Measurements from ENCODE around the gene ENC1. TPM values are rescaled to one million over a fixed set of nuclear protein-coding genes. Genes with fewer than 3 reads are reported as not detected.

Gene ENC1
- total RNA-seq, 1 donor from 2014 or later: 135 TPM

DNA sequence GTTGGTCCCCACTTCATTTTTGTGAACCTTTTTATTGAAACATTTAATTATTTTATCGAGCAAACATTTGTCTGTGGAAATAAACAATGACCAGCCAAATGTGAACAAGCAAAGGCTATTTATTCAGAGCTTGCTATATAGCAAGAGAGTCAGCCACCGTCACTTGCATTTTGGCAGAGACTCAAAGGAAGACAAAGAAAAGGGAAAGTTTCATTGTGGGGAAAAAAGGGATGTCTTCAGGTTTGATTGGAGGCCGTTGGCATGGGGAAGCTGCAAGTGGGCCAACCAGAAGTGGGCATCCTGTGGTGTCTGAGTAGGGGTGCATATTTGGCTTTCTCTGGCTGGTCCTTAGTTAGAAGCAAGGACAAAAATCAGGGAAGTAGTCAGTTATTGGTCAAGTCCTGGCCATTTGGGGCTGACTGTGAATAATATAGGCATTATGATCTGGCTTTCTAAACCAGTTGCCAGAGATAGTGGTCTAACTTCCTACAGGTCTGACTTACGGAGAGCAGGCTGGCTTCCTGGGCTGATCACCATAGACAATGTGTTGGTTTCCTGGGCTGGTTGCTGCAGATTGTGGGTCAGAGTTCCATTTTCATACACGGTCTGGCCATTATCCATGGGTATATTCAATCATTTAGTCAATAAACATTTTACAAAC is 16.6 kb downstream of the ENC1 start:
- no peaks in the 10 kb centered on the region for H3K27me3 Mint-ChIP-seq (ENCODE audit: low read depth)
- H3K9me3 Mint-ChIP-seq: peaks cover 9% of the 10 kb centered on the region
- DNase-seq (ENCODE audit: low read depth, low spot score): no peak
- H3K27ac Mint-ChIP-seq (ENCODE audit: unreplicated experiment): peak overlapping the region; percentile 93
- peak overlapping the region; percentile 64 for H3K4me3 Mint-ChIP-seq
- H3K4me1 Mint-ChIP-seq: peaks cover 91% of the 10 kb centered on the region
- TF ChIP-seq, protein P1, sequence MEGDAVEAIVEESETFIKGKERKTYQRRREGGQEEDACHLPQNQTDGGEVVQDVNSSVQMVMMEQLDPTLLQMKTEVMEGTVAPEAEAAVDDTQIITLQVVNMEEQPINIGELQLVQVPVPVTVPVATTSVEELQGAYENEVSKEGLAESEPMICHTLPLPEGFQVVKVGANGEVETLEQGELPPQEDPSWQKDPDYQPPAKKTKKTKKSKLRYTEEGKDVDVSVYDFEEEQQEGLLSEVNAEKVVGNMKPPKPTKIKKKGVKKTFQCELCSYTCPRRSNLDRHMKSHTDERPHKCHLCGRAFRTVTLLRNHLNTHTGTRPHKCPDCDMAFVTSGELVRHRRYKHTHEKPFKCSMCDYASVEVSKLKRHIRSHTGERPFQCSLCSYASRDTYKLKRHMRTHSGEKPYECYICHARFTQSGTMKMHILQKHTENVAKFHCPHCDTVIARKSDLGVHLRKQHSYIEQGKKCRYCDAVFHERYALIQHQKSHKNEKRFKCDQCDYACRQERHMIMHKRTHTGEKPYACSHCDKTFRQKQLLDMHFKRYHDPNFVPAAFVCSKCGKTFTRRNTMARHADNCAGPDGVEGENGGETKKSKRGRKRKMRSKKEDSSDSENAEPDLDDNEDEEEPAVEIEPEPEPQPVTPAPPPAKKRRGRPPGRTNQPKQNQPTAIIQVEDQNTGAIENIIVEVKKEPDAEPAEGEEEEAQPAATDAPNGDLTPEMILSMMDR (conservative IDR thresholded peaks at IDR 0.05): no peak
- H3K36me3 Mint-ChIP-seq (ENCODE audit: low read depth): peaks cover 18% of the 10 kb centered on the region

DNA sequence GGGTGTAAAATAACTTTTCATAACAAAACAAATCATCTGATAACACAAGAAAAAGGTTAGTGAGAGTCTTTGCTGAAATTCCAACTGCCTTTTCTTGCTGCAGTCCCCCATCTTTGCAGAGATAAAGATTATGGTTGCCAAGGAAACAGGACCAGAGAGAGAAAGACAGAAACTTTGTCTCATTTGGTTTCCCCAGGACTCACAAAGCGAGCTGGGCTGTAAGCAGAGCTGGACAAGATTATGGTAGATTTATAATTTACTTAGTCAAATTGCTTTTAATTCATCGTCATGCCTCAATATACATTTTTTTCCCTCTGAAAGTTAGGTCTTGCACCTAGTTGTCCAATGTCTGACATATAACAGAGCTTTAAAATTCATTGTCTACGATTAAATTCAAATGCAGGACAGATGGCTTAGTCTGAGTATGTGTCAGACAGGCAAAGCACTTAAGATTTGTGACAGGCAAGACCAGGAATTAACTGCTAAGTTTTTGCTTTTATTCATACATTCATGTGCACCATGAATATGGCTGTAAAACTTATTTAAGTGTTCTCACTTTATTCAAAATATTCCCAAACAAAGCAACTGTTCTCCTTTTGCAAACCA is 17.4 kb downstream of the ENC1 start:
- Mint-ChIP-seq H3K27me3 (ENCODE audit: low read depth) (no peaks in the 10 kb centered on the region), H3K4me3 (peak overlapping the region; percentile 43), H3K4me1 (peaks cover 88% of the 10 kb centered on the region), H3K36me3 (ENCODE audit: low read depth) (peaks cover 18% of the 10 kb centered on the region), H3K27ac (ENCODE audit: unreplicated experiment) (peak overlapping the region; percentile 93), H3K9me3 (peaks cover 9% of the 10 kb centered on the region)
- DNase-seq (ENCODE audit: low read depth, low spot score): no peak
- TF ChIP-seq, protein P1 (conservative IDR thresholded peaks at IDR 0.05): no peak

DNA sequence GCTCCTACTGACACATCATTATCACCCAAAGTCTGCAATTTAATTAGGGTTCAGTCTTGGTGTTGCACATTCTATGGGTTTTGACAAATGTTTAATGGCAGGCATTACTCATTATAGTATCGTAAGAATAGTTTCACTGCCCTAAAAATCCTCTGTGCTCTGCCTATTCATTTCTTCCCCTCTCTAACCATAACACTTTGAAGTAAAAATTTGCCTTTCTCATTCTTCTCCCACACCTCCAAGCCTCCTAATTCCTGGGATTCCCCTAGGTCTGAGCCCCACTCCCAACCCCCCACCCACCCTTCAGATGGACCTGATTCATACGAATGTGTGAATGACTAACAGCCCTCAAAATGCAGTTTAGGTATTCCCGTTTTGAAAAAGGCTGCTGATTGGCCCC is 18.4 kb downstream of the ENC1 start:
- peaks cover 11% of the 10 kb centered on the region for H3K36me3 Mint-ChIP-seq (ENCODE audit: low read depth)
- H3K27ac Mint-ChIP-seq (ENCODE audit: unreplicated experiment): no peak overlapping the region
- no peak overlapping the region for H3K4me3 Mint-ChIP-seq
- H3K4me1 Mint-ChIP-seq: peaks cover 88% of the 10 kb centered on the region
- DNase-seq (ENCODE audit: low read depth, low spot score): no peak
- TF ChIP-seq, protein P1 (conservative IDR thresholded peaks at IDR 0.05): no peak
- peaks cover 9% of the 10 kb centered on the region for H3K9me3 Mint-ChIP-seq
- H3K27me3 Mint-ChIP-seq (ENCODE audit: low read depth): no peaks in the 10 kb centered on the region

DNA sequence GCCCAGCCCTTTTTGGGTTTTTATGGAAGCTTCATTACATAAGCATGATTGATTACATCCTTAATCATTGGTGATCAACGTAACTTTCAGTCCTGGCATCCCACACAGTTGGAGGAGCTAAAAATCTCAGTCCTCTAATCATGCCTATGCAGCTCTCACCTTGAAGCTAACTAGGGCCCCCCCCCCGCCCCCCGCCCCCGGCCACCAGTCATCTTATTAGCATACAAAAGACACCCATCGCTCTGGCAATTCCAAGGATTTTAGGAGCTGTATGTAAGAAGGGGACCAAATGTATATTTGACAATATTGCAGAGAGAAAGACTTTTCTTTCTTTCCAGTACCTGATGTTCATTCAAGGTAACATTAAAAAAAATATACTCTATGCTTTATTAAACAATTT is 19.0 kb downstream of the ENC1 start:
- no peak overlapping the region for H3K4me3 Mint-ChIP-seq
- H3K9me3 Mint-ChIP-seq: peaks cover 9% of the 10 kb centered on the region
- no peak overlapping the region for H3K27ac Mint-ChIP-seq (ENCODE audit: unreplicated experiment)
- no peaks in the 10 kb centered on the region for H3K27me3 Mint-ChIP-seq (ENCODE audit: low read depth)
- no peak for DNase-seq (ENCODE audit: low read depth, low spot score)
- peaks cover 88% of the 10 kb centered on the region for H3K4me1 Mint-ChIP-seq
- TF ChIP-seq, protein P1 (conservative IDR thresholded peaks at IDR 0.05): no peak
- H3K36me3 Mint-ChIP-seq (ENCODE audit: low read depth): peaks cover 9% of the 10 kb centered on the region

DNA sequence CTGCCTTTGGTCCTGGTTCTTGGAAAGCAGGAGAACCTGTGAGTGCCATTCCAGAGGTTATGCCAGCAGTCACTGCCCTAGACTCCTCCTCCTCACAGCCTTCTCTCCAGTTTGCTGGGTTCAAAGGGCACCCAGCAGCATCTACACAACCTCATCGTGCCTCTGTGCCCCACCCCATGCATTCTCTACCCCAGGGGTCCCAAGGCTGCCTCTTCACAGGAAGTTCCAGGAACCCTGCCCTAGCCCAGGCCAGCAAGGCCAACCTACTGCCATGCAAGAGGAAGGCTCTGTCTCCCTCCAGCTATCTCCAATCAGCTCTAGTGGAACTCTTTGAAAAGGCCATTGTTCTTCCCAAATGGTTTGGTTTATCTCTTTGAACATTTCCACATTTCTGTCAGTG is 21.2 kb downstream of the ENC1 start:
- Mint-ChIP-seq H3K27me3 (ENCODE audit: low read depth) (no peaks in the 10 kb centered on the region), H3K4me1 (peaks cover 78% of the 10 kb centered on the region), H3K4me3 (peak overlapping the region; percentile 21), H3K36me3 (ENCODE audit: low read depth) (no peaks in the 10 kb centered on the region), H3K9me3 (peaks cover 4% of the 10 kb centered on the region), H3K27ac (ENCODE audit: unreplicated experiment) (peak overlapping the region; percentile 22)
- TF ChIP-seq, protein P1 (conservative IDR thresholded peaks at IDR 0.05): no peak
- DNase-seq (ENCODE audit: low read depth, low spot score): no peak

Data from neural crest cell (in vitro differentiated cells).